HG02938 (cell line): Measurements from ENCODE around the gene UVSSA.

Source experiments
- ATAC-seq: cut with Tn5 transposase; IDR thresholded peaks from one replicate; pipeline ENCODE4 v1.9.1; 2021; ENCODE audit warnings: mild to moderate bottlenecking, moderate library complexity; ENCODE audit not compliant: unreplicated experiment

UVSSA gene

DNA sequence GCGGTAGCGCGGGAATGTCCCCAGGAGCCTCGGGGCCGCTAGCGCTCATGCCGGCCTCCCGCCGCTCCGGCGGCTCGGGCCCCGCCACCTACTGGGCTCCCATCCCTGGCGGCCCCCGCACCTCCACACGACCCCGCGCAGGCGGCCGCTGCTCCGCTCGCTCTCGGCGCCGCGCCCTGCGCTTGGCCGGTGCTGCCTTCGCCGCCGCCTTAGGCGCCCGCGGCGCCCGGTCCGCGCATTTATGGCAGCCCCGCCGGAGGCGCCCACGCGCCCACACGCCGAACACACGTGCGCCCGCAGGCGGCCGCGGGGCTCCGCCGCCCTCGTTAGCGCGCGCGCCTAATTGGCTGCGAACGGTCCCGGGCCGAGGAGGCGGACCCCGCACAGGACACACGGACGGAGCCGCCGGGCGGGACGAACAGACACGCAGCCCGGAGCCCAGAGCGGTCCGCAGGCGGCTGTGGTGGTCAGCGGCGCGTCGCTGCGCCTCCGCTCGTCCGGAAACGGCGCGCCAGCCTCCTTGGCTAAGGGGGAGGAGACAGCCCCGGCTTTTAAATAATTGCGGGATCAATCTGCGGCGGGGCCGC lies 59.5 kb downstream of the UVSSA start, which contains the start of gene NKX1-1:
TSS of gene NKX1-1 (minus strand) at position 49 of the 587 bp plus-strand sequence. CDS start at position 49, 0 bp downstream.
- ATAC-seq: no peak

DNA sequence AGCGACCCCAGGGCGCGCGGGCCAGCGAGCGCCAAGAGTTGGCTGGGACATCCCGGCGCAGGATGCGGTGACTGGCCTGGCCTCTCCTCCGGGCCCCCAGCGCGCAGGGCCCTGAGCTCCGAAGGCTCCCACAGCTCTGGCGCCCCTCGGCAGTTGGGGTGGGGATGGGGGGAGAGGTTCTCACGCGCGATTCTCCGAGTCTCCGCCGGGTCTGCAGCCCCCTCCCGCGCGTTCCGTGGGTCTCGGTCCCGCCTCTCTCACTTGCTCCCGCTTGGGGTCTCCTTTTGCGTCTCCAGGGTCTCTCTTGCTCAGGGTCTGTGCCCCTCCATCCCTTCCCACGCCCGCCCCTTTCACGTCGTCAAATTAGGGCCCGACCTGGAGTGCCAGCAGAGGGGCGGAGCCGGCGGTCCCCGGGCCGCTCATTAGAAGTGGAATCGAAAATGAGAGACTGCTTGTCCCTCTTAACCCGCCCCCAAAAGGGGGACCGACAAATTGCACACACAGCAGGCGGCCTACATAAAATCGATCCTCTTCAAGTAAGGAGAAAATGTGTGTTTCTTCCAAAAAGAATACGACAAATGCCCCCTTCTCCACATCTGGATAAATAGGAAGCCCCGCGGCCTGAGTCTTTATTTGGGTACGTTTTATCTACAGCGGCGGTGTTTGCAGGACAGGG lies 60.1 kb downstream of the UVSSA start:
- ATAC-seq: no peak

DNA sequence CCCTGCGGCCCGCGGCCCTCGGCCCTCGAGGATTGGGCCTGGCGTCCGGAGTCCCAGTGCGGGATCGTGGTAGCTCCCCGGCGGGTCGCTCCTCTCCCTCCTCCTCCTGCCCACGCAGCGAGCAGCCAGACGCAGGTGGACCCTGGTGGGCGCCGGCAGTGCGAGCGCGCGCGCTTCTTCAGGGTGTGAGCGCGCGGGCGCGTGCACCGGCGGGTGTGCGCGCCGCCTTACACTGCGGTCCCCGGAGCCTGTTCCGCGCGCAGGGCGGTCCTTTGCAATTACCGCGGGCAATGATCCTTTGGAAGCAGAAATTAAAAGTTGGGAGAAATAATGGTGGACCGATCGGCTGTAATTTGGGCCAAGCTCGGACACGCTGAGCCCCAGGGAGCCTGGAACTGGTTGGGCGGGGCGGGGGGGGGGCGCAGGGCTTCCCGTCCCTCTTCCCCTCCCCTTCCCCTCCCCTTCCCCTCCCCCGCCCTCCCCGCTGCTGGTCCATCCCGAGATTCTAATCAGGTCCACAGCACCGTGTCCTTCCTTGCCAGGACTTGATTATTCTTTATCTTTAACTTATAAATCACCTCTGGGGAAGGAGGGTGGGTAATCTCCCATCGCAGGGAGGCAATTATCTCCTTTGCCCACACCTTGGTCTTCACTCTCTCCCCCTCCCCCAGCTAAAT lies 60.8 kb downstream of the UVSSA start:
- no peak for ATAC-seq

DNA sequence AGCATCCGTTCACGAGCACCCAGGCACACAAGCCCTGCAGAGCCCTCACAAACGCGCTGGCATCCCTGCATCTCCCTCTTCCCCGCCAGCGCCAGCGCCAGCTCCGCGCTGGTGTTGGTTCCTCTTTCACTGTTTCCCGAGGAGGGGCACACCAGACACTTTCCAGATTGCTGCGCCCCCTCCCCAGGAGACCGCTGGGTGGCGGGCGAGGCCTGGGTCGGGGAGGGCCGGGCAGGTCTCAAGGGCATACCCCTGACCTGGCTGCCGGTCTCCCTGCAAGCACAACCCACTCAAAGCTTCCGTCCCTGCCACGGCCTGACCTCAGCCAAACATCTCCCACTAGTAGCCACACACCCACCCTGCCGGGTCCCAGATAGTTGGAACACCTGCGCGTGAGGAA lies 61.4 kb downstream of the UVSSA start:
- no peak for ATAC-seq

DNA sequence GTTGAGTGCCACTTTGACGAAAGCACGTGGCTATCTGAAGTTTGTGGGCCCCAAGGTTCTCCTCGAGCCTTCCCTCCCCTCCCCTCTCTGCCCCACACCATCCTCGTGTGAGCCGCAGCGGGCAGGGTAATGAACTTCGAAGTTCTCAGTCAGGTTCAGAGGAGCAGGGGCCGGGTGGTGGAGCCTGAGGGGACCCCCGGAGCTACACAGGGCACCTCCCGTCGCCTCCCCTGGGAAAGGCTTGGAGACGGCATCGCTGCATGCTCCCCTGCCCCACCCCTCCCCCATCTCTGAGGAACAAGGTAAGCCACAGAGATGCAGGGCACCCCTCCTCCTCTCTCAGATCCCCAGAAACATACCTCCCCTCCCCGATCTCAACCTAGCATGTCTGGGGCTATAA lies 62.1 kb downstream of the UVSSA start:
- ATAC-seq: no peak

DNA sequence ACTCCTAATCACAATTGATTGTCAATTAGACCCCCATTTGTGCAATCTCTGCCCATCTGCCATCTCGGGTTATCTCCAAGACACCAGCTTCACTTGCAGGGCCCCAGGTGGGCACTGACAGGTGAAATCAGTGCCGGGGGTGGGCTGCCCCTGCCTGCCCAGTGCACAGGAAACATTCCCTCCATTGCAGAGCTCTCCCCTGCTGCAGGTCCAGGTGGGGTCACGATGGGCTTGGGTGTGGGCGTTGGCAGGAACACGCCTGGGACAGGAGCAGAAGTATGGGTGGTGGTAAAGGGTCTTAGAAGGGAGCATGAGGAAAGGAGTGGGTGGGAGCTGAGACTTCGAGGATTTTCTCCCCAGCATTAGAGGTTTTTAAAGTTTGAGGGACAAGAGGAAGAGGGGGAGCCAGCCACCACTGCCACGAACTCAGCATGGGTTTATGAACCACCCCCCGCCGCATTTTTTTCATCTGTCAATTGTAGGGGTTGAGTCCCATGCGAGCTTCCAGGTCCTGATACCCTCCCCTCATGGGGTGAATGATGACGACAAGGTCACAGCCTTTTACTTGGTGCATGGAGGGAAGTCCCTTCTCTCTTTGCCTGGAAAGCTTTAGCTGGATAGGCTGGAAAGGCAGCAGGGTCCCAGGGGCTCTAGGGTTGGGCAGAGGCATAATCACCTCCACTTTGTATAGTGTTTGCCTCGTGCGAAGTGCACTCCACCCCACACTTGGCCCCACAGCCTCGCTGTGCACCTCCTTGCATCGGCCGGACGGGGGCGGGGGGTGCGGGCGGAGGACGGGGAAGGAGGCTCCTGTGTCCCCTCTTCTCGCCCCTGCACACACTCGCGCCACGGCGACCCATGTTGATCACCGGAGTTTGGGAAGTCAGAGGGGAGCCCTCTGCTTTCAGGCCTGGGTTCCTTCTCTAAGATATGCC lies 62.8 kb downstream of the UVSSA start:
- no peak for ATAC-seq

DNA sequence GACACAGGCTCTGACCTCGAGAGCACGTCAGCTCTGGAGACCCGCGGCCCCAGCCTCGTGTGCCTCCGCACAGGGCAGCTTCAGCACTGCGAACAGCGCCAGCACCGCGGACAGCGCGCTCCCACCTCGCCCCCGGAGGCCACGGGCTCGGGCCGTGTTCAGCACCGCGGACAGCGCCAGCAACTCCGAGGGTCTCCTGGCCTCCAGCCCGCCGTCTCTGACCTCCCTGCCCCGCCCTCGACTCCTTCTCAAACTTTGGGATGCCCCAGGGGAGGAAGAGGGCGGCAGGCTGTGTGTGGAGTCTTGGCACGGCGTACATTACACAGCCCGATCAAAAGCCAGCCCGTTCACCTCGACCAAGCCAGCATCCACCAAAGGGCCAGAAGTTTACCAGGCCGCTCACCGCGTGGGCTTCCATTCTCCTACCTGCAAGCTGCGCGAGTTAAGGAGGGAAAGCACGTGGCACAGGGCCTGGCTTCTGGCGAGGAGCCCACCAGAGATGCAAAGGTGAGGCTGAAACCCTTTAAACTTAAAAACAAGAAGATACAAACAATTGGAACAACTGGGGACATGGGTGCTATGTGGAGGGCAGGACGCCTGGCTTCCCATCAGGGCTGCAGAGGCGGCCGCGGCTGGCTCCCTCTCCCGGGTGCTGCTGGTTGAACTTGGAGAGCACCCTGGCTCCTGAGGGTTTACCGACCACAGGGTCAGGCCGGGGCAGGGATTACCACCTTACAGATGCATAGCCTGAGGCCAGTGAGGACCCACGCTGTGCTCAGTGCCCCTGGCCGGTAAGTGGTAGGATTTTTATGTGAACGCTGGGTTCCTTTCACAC lies 63.7 kb downstream of the UVSSA start:
- ATAC-seq: no peak

DNA sequence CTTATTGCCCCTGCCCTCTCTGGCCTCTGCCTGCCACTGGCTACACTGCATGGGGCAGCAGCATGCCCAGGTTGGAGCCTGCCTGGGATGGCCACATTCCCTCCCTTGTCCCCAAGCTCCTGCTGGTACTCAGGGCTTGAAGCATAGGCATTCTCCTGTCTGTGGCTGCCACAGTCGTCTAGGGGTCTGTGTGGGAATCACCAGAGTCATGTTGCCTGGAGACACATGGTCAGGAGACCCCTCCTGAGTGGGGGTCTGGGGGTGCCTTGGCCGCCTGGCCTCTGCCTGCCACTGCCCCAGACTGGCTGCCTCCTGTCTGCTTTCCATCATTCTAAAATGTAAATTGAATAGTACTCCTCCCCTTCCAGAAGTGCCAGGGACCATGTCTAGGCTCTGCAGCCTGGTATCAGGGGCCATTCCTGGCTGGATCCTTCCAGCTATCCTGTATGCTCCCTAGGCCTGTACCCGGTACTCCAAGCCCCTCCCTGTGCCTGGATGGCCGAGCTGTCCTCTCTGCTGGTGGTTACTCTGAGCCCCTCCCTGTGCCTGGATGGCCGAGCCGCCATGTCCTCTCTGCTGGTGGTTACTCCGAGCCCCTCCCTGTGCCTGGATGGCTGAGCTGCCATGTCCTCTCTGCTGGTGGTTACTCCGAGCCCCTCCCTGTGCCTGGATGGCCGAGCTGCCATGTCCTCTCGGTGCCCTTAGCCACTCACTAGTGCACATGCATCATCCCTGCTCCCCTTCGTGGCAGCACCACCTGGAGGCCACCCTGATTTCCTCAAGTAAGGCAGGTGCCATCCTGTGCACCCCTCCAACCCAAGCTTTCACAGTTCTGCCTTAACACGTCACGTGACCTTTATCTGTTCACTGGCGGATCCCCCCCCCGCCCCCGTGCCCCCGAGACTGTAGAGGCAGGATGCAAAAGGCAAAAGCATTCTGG lies 64.7 kb downstream of the UVSSA start:
- ATAC-seq: no peak

DNA sequence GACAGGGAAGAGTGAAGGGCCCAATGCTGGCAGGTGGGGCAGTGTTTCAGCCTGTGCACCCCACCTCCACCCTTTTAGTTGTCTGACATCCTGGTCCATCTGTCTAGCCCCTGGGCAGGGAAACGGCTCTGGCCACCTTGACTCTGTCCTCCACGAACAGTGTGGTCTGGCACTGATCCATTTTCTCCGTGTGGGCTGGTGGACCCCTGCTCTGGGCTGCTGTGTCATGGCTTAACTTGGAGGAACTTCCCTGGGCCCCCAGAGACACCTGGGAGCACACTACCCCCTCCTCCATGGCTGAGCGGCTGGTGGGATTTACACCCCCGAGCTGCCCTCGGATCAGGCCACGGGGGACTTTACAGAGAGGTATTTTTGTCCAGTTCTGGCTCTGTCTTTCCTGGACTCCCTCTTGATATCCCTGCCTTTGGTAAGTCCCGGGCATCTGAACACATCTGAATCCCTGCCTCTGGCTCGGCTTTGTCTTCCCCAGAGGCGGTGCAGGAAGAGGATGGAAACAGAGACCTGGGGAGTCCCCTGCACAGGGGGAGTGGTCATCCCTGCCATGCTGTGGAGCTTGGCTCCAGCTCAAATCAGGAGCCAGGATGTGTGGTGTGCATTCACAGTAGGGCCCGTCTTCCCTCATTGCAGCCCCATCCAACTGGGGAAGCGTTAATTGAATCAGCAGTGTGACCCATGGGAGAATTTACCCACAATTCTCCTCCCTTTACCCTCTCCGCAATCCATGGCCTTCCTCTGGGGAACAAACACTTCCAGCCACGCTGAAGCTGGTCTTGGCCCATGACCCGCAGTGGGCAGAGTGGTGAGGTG lies 65.6 kb downstream of the UVSSA start:
- ATAC-seq: no peak

DNA sequence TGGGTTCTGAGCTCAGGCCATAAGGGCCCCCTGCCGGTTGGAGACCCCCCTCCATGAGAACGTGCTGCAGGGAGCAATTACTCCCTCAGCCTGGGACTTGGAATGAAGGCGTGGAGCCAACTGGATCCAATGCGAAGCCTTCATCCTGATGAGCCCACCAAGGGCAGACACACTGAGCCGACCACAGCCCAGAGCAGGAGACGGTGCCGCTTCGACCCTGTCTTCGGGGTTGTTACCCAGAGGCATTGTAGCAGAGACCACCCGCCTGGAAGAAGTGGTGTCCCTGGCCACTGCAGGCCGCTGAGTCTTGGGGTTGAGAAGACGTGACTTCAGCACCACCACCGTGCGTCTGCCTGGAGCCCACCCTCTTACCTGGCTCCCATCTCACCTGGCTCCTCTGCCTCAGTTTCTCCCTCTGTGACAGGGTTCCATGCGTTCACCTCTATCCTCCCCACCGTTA lies 66.2 kb downstream of the UVSSA start:
- ATAC-seq: no peak

DNA sequence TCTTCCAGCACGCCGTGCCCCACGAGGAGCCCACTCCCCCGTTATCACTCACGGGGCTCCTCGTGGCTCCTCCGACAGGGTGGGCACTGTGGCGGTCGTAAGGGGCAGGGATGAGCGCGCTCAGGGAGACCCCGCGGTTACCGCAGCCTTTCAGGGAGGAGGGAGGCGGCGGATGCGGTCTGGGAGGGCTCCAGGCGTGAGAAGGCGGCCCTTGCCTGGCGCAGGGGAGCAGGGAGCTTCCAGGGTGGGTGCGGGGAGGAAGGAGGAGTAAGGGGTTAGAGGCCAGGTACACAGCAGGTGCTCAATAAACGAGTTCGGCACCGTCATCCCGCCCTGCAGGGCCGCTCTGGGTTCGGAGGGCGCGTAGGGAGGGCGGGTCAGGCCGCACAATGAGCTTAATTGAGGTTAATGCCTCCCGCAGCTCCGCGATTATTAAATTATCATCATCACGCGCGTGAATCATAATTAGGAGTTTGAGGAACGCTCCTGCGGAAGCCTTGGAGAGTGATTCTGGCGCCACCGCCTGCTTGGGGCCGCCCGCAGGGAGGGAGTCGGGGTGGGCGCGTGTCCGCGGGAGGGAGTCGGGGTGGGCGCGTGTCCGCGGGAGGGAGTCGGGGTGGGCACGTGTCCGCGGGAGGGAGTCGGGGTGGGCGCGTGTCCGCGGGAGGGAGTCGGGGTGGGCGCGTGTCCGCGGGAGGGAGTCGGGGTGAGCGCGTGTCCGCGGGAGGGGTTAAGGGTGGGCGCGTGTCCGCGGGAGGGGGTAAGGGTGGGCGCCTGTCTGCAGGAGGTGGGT lies 66.9 kb downstream of the UVSSA start:
- no peak for ATAC-seq

DNA sequence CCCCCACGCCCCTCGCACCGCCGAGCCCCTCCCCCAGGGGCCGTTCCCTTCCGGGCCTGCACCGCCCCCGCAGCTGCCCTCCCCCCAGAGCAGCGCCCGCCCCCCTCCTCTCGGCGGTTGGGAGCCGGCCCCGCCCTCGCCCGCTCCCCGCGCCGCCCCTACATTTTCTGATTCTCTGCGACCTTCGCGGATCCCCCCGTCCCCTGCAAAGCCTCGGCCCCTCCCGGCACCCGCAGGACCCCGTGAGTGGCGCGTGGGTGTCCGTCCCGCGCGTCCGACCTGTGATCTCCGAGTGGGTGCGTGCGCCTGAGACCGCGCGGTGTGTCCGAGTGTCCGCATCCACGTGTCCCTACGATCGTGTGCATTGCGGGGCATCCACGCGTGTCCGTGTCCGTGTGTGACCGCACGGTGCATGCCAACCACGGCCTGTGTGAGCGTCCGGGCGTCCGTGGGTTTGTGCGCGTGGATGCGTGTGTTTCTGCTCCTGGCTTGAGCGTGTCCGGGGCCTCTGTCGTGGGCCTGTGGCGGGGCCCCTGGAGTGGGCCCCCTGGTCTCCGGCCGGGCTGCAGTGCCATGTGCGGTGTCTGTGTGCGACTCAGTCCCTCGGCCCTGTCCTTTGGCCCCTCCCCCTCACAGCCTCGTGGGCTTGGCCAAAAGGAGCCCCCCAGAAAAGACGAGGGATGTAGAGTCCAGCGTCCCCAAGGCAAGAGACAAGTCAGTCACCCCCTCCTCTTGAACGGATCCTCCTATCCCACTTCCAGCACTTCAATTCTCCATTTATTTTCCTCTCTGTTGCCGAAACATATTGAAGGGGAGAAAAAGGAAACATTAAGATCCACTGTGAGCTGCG lies 68.0 kb downstream of the UVSSA start:
- no peak for ATAC-seq

DNA sequence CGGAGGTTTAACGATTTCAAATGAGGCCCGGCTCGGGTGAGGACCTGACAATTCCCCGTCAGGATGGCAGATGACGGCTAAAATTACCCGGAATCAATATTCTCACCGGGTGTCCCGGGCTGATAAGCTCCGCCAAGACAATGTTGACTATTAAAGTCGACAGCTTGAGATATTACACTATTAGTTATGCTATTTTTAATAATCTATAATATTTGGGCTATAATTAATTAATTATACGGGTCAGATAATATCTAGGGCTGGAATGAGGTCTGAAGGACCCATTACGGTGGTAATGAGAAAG lies 68.6 kb downstream of the UVSSA start:
- no peak for ATAC-seq

DNA sequence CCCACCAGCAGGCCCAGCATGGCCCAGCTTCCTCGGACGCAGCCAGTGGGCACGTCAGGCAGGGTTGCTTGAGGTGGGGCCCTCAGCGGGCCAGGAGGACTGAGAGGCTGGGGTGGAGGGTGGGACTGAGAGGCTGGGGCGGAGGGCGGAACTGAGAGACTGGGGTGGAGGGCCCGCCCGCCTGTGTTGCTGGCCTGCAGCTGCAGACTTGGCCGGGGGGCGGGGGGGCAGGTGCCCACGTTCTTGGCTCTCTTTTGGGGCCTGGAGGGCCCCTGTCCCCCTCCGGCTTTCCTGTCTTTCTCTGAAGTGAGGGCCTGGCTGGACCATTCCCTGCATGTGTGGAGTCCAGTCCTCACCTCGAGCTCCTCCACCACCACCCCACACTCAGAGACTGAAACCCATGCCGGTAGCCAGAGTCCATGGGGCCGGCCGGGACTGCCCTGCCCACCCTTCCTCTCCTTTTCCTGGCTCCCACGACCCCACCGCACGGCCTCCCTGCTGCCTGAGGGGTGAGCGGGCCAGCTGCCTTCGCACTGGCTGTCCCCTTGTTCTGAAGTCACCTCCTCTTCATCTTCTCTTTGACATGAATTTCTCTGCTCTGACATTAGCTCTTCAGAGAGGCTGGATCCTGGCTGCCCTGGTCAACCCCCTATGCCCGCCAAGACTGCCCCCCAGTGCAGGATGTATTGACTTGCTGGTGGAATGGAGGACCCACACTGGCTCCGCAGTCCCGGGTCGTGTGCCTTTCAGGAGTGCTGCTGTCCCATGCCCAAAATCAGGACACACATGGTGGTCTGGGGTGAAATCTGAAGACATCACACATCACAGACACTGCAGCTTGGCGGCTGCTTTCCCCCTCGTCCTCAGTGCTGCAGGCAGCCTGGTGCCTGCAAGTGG lies 69.3 kb downstream of the UVSSA start:
- ATAC-seq: no peak

DNA sequence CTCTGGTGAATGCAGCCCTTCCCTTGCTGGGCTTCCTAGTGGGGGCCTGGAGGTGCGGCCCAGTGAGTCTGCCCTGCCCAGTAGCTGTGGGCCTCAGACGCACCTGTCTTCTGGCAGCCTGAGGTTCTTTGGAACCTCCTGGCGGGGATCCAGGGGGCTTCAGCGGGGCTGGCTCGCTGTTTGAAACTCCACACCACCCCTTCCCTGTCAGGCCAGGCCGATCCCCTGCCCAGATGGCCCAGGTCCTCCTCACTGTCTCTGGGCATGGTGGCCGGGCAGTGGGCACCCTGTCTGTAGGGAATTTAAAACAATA lies 69.9 kb downstream of the UVSSA start:
- no peak for ATAC-seq
